ENCODE results near the gene PAK6. TPM values are rescaled to one million over a fixed set of nuclear protein-coding genes. Genes with fewer than 3 reads are reported as not detected.

PAK6 gene
- total and polyA plus RNA-seq, 12 donors, result 4.9 to 31.0 (median 13.1) TPM

GRCh38 chr15:40296561-40297230 is 57.8 kb downstream of the PAK6 start:
- Histone ChIP-seq H3K36me3 (replicated peaks in 1 of 2) (no peaks in the 10 kb centered on the region), H3K27ac (no peak overlapping the region), H3K4me1 (replicated peaks in 1 of 2) (no peaks in the 10 kb centered on the region), H3K9me3 (replicated peaks in 1 of 3) (no peaks in the 10 kb centered on the region), H3K27me3 (peaks cover 2% of the 10 kb centered on the region), H3K4me3 (no peak overlapping the region)
- intact Hi-C loops (cut with DNase I), result no loop called here
- no peak for DNase-seq
- TF ChIP-seq CTCF (IDR thresholded peaks at IDR 0.05), result no peak
- TF ChIP-seq POLR2A (IDR thresholded peaks at IDR 0.05), result no peak
- WGBS, 4 donors, result 85 to 93% (median 90%) methylated on average over 5 of the region's 5 CpGs

- H3K27ac ChIP-seq, result no peak overlapping the region
- no peaks in the 10 kb centered on the region for H3K9me3 ChIP-seq (replicated peaks in 1 of 3)
- DNase-seq, result no peak
- H3K27me3 ChIP-seq, result no peaks in the 10 kb centered on the region
- TF ChIP-seq POLR2A (IDR thresholded peaks at IDR 0.05), result no peak
- TF ChIP-seq CTCF (IDR thresholded peaks at IDR 0.05), result no peak
- H3K36me3 ChIP-seq (replicated peaks in 1 of 2), result no peaks in the 10 kb centered on the region
- H3K4me3 ChIP-seq, result no peak overlapping the region
- 84 to 92% (median 90%) methylated on average over 9 to 10 of the region's 10 CpGs for WGBS, 4 donors
- no peaks in the 10 kb centered on the region for H3K4me1 ChIP-seq (replicated peaks in 1 of 2)
- intact Hi-C loops (cut with DNase I), result no loop called here
Observed at GRCh38 chr15:40297356-40297755, 58.5 kb downstream of the PAK6 start.

GRCh38 chr15:40298216-40298935 is 59.5 kb downstream of the PAK6 start:
- H3K36me3 ChIP-seq (replicated peaks in 1 of 2), result no peaks in the 10 kb centered on the region
- no peak overlapping the region for H3K4me3 ChIP-seq
- H3K27ac ChIP-seq, result no peak overlapping the region
- WGBS, 4 donors, result 92 to 97% (median 95%) methylated on average over 9 to 17 of the region's 17 CpGs
- no peak for DNase-seq
- intact Hi-C loops (cut with DNase I), result no loop called here
- H3K9me3 ChIP-seq (replicated peaks in 1 of 3), result no peaks in the 10 kb centered on the region
- H3K4me1 ChIP-seq (replicated peaks in 1 of 2), result no peaks in the 10 kb centered on the region
- TF ChIP-seq POLR2A (IDR thresholded peaks at IDR 0.05) (no peak), CTCF (IDR thresholded peaks at IDR 0.05) (no peak)
- no peaks in the 10 kb centered on the region for H3K27me3 ChIP-seq

GRCh38 chr15:40300367-40300766 is 61.5 kb downstream of the PAK6 start:
- 92 to 98% (median 95%) methylated on average over 2 of the region's 2 CpGs for WGBS, 4 donors

More at GRCh38 chr15:40300367-40300766, 61.5 kb downstream of the PAK6 start:
- Histone ChIP-seq H3K27me3 (no peaks in the 10 kb centered on the region), H3K4me3 (no peak overlapping the region), H3K36me3 (replicated peaks in 1 of 2) (no peaks in the 10 kb centered on the region), H3K4me1 (replicated peaks in 1 of 2) (no peaks in the 10 kb centered on the region), H3K9me3 (replicated peaks in 1 of 3) (no peaks in the 10 kb centered on the region), H3K27ac (no peak overlapping the region)
- no peak for TF ChIP-seq POLR2A (IDR thresholded peaks at IDR 0.05)
- TF ChIP-seq CTCF (IDR thresholded peaks at IDR 0.05), result no peak
- intact Hi-C loops (cut with DNase I), result no loop called here
- no peak for DNase-seq
